ENCODE measurements around the gene MFN2.
"Not testable (repeated sequence)": the region's sequence is repeated elsewhere in the genome, so short reads cannot be mapped to it uniquely, and the experiment has no call there.

MFN2 gene

DNA sequence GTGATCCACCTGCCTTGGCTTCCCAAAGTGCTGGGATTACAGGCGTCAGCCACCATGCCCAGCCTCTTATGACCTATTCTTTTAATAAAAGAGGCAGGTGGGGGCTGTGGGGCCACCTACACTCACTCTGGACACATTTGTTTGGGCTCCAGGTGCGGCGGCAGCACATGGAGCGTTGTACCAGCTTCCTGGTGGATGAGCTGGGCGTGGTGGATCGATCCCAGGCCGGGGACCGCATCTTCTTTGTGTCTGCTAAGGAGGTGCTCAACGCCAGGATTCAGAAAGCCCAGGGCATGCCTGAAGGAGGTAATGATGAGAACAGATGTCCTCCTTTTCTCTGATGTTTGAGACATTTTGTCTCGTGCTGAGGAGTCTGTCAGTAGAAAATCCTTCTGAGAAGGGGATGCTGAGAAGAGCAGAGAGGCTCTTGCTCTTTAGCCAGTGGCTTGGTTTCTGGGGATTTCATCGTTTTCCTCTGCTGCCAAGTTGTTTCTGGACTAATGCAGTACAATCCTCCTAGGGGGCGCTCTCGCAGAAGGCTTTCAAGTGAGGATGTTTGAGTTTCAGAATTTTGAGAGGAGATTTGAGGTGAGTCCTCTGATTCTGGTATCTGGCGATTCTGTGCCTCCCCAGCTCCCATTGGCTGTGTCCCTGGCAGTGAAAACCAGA lies 21.1 kb downstream of the MFN2 start:
- no peak for DNase-seq (ENCODE audit: low spot score)
- TF ChIP-seq, protein P1, sequence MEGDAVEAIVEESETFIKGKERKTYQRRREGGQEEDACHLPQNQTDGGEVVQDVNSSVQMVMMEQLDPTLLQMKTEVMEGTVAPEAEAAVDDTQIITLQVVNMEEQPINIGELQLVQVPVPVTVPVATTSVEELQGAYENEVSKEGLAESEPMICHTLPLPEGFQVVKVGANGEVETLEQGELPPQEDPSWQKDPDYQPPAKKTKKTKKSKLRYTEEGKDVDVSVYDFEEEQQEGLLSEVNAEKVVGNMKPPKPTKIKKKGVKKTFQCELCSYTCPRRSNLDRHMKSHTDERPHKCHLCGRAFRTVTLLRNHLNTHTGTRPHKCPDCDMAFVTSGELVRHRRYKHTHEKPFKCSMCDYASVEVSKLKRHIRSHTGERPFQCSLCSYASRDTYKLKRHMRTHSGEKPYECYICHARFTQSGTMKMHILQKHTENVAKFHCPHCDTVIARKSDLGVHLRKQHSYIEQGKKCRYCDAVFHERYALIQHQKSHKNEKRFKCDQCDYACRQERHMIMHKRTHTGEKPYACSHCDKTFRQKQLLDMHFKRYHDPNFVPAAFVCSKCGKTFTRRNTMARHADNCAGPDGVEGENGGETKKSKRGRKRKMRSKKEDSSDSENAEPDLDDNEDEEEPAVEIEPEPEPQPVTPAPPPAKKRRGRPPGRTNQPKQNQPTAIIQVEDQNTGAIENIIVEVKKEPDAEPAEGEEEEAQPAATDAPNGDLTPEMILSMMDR (IDR thresholded peaks at IDR 0.05; ENCODE audit: extremely low read depth, missing control alignments): peak; percentile 53

DNA sequence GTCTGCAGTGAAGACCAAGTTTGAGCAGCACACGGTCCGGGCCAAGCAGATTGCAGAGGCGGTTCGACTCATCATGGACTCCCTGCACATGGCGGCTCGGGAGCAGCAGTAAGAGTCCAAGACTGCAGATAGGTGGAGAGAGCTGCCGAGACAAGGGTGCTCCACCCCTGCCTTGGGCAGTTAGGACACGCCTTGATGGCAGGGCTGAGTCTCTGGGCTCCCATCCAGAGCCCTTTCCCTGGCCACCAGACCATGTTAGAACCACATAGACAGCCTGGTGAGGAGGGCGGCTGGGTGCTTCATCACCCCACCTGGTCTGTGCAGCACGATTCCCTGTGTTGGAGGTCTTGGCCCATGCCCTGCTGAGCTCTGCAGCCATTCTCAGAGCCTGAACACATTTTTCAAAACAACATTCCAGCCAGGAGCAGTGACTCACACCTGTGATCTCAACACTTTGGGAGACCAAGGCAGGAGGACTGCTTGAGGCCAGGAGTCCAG lies 21.8 kb downstream of the MFN2 start:
- TF ChIP-seq, protein P1 (IDR thresholded peaks at IDR 0.05; ENCODE audit: extremely low read depth, missing control alignments): no peak
- no peak for DNase-seq (ENCODE audit: low spot score)

DNA sequence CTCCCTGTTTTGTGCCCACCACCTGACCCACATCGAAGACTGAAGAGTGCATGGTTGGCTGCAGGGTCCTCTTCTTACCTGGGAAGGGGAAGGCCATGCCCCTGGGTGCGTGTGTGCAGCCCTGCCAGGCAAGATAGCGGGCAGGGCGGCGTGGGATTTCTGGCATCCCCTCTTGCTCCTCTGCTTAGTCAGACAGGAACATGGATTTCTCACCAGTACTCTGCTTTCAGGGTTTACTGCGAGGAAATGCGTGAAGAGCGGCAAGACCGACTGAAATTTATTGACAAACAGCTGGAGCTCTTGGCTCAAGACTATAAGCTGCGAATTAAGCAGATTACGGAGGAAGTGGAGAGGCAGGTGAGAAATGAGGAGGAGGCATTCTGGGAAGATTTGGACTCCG lies 23.5 kb downstream of the MFN2 start:
- no peak for DNase-seq (ENCODE audit: low spot score)

DNA sequence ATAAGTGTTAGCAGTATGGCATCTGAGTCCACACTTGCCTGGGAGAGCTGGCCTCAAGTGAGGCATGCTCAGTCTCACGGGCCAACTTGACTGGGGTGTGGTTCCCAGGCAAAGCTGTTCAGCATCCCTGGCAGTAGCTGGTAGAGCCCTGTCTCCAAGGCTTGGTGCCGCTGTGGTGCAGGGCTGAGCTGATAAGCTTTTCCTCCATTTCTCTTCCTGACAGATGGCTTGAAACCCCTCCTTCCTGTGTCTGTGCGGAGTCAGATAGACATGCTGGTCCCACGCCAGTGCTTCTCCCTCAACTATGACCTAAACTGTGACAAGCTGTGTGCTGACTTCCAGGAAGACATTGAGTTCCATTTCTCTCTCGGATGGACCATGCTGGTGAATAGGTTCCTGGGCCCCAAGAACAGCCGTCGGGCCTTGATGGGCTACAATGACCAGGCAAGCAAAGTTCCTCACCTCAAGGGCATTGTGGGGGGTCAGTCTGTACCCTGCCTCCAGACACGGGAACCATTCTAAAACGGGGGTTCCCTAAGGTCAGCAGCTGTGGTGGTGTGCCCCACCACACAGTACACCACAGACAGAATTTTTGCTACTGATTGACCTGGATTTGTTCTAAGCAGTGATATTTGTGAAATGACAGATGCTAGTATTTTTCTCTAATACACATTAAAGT lies 25.4 kb downstream of the MFN2 start:
- TF ChIP-seq, protein P1 (IDR thresholded peaks at IDR 0.05; ENCODE audit: extremely low read depth, missing control alignments): no peak
- no peak for DNase-seq (ENCODE audit: low spot score)

More for the DNA sequence above, 23.5 kb downstream of the MFN2 start:
- TF ChIP-seq, protein P1 (IDR thresholded peaks at IDR 0.05; ENCODE audit: extremely low read depth, missing control alignments): no peak

- TF ChIP-seq, protein P1 (IDR thresholded peaks at IDR 0.05; ENCODE audit: extremely low read depth, missing control alignments): no peak
These were observed 26.1 kb downstream of the MFN2 start for GRCh38 chr1:12006167-12006921.

DNA sequence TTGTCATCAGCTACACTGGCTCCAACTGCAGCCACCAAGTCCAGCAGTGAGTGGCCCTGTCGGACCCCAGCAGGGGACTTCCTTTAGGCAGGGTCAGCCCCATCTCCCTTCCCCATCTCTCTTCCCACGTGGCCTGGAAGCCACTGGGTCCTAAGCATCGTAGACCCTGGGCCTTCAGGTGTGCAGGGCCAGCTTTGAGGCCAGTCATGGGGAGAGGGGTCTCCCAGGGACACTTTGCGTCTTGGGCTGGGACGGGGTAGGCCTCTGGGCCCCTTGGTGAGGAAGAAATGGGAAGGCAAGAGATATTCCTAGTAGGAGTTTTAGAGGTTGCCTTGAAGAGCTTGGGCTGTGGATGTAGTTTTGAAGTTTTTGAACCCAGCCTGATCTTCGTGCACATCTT lies 27.0 kb downstream of the MFN2 start:
- TF ChIP-seq, protein P1 (IDR thresholded peaks at IDR 0.05; ENCODE audit: extremely low read depth, missing control alignments): no peak

More at GRCh38 chr1:12006167-12006921, 26.1 kb downstream of the MFN2 start:
- no peak for DNase-seq (ENCODE audit: low spot score)

GRCh38 chr1:12008355-12008754 lies 28.1 kb downstream of the MFN2 start:
- not testable (repeated sequence) for DNase-seq (ENCODE audit: low spot score)

More for the DNA sequence above, 27.0 kb downstream of the MFN2 start:
- no peak for DNase-seq (ENCODE audit: low spot score)

Data from GM20000 (cell line).